Globus pallidus (tissue), 1 donor: ENCODE data around the gene PCDH1.
A peak's percentile ranks its signal among the peaks of the same experiment; 100 is the strongest.
"Not testable (repeated sequence)": the region's sequence is repeated elsewhere in the genome, so short reads cannot be mapped to it uniquely, and the experiment has no call there.

Experiments used
- DNase-seq: peaks from one replicate; pipeline ENCODE4 v3.0.0-alpha.2; 2015; ENCODE audit warnings: low spot score

PCDH1 gene

GRCh38 chr5:141878186-141878710 lies at the start of gene PCDH1:
Gene PCDH1, minus strand, starts transcription at chr5:141878410. Its CDS starts 148 bp downstream, at chr5:141878262.
- peak; percentile 79 for DNase-seq

GRCh38 chr5:141926434-141926833 lies 48.2 kb upstream of the PCDH1 start:
- no peak for DNase-seq

- DNase-seq, result peak; percentile 93
These were observed 45.5 kb upstream of the PCDH1 start, which contains the start of gene DELE1 for GRCh38 chr5:141923448-141924313. Gene DELE1, plus strand, starts transcription at chr5:141923871. Its CDS starts 71 bp downstream, at chr5:141923942.

GRCh38 chr5:141922827-141923447 lies 44.7 kb upstream of the PCDH1 start:
- DNase-seq, result not testable (repeated sequence)

- DNase-seq, result no peak
These were observed 42.6 kb upstream of the PCDH1 start for GRCh38 chr5:141920771-141921170.

GRCh38 chr5:141919218-141920119 lies 41.3 kb upstream of the PCDH1 start:
- DNase-seq, result no peak

- no peak for DNase-seq
These were observed 39.5 kb upstream of the PCDH1 start for GRCh38 chr5:141917760-141918159.

- DNase-seq, result no peak
These were observed 38.3 kb upstream of the PCDH1 start for GRCh38 chr5:141916522-141916921.

- no peak for DNase-seq
These were observed 37.7 kb upstream of the PCDH1 start for GRCh38 chr5:141915881-141916336.

GRCh38 chr5:141914797-141915196 lies 36.6 kb upstream of the PCDH1 start:
- DNase-seq, result no peak

GRCh38 chr5:141914199-141914743 lies 36.1 kb upstream of the PCDH1 start:
- DNase-seq, result peak; percentile 53

GRCh38 chr5:141913560-141914198 lies 35.5 kb upstream of the PCDH1 start:
- DNase-seq, result peak; percentile 10

GRCh38 chr5:141910271-141910673 lies 32.1 kb upstream of the PCDH1 start:
- DNase-seq, result no peak

- DNase-seq, result no peak
These were observed 31.0 kb upstream of the PCDH1 start for GRCh38 chr5:141909212-141909611.

- DNase-seq, result no peak
These were observed 30.6 kb upstream of the PCDH1 start for GRCh38 chr5:141908796-141909195.

- no peak for DNase-seq
These were observed 28.8 kb upstream of the PCDH1 start for GRCh38 chr5:141906972-141907371.

GRCh38 chr5:141906517-141906916 lies 28.3 kb upstream of the PCDH1 start:
- no peak for DNase-seq

GRCh38 chr5:141904551-141904950 lies 26.3 kb upstream of the PCDH1 start:
- DNase-seq, result no peak

- no peak for DNase-seq
These were observed 25.1 kb upstream of the PCDH1 start for GRCh38 chr5:141903261-141903660.

GRCh38 chr5:141902015-141902814 lies 24.0 kb upstream of the PCDH1 start:
- no peak for DNase-seq
